ENCODE measurements around the gene C1QA. TPM values are rescaled to one million over a fixed set of nuclear protein-coding genes. Genes with fewer than 3 reads are reported as not detected.

C1QA gene
- total RNA-seq, 1 experiment from 2014 or later: 0.50 TPM

DNA sequence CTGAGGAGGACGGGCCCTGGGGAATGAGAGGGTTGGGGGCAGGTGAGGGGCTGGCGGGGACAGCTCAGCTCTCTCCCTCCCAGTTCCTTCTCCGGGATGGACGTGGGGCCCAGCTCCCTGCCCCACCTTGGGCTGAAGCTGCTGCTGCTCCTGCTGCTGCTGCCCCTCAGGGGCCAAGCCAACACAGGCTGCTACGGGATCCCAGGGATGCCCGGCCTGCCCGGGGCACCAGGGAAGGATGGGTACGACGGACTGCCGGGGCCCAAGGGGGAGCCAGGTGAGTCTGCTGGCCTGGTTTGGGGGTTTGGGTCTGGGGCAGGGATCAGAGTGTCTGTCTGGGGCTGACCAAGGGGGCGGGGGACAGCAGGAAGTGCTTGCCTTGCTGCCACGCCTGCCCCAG is 7.5 kb downstream of the C1QA start:
- 0 out of 2 replicates have a peak, but pooled peaks cover 4% of the 10 kb centered on the region for H3K27me3 Mint-ChIP-seq (ENCODE audit: low read depth)
- ATAC-seq (no peak), DNase-seq (ENCODE audit: low spot score) (no peak)
- H3K27ac Mint-ChIP-seq: no peak overlapping the region
- TF ChIP-seq, protein P1, sequence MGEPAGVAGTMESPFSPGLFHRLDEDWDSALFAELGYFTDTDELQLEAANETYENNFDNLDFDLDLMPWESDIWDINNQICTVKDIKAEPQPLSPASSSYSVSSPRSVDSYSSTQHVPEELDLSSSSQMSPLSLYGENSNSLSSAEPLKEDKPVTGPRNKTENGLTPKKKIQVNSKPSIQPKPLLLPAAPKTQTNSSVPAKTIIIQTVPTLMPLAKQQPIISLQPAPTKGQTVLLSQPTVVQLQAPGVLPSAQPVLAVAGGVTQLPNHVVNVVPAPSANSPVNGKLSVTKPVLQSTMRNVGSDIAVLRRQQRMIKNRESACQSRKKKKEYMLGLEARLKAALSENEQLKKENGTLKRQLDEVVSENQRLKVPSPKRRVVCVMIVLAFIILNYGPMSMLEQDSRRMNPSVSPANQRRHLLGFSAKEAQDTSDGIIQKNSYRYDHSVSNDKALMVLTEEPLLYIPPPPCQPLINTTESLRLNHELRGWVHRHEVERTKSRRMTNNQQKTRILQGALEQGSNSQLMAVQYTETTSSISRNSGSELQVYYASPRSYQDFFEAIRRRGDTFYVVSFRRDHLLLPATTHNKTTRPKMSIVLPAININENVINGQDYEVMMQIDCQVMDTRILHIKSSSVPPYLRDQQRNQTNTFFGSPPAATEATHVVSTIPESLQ (CRISPR knock-in tag; IDR thresholded peaks at IDR 0.05): no peak
- TF ChIP-seq, protein P2, sequence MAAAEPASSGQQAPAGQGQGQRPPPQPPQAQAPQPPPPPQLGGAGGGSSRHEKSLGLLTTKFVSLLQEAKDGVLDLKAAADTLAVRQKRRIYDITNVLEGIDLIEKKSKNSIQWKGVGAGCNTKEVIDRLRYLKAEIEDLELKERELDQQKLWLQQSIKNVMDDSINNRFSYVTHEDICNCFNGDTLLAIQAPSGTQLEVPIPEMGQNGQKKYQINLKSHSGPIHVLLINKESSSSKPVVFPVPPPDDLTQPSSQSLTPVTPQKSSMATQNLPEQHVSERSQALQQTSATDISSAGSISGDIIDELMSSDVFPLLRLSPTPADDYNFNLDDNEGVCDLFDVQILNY (CRISPR knock-in tag; IDR thresholded peaks at IDR 0.05): no peak
- TF ChIP-seq, protein P3, sequence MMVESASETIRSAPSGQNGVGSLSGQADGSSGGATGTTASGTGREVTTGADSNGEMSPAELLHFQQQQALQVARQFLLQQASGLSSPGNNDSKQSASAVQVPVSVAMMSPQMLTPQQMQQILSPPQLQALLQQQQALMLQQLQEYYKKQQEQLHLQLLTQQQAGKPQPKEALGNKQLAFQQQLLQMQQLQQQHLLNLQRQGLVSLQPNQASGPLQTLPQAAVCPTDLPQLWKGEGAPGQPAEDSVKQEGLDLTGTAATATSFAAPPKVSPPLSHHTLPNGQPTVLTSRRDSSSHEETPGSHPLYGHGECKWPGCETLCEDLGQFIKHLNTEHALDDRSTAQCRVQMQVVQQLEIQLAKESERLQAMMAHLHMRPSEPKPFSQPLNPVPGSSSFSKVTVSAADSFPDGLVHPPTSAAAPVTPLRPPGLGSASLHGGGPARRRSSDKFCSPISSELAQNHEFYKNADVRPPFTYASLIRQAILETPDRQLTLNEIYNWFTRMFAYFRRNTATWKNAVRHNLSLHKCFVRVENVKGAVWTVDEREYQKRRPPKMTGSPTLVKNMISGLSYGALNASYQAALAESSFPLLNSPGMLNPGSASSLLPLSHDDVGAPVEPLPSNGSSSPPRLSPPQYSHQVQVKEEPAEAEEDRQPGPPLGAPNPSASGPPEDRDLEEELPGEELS (CRISPR knock-in tag; IDR thresholded peaks at IDR 0.05): no peak
- H3K4me1 Mint-ChIP-seq: peaks cover 5% of the 10 kb centered on the region
- CTCF ChIA-PET: interaction anchor here (0.6 kb wide), 1 partner anchor 293 kb away, joined by 3 read pairs; no protein-coding TSS in a partner anchor
- H3K4me3 Mint-ChIP-seq: no peak overlapping the region
- no peaks in the 10 kb centered on the region for H3K36me3 Mint-ChIP-seq
- POLR2A ChIA-PET: interaction anchor here (0.6 kb wide), 1 partner anchor 112 kb away, joined by 3 read pairs; no protein-coding TSS in a partner anchor
- no peaks in the 10 kb centered on the region for H3K9me3 Mint-ChIP-seq

DNA sequence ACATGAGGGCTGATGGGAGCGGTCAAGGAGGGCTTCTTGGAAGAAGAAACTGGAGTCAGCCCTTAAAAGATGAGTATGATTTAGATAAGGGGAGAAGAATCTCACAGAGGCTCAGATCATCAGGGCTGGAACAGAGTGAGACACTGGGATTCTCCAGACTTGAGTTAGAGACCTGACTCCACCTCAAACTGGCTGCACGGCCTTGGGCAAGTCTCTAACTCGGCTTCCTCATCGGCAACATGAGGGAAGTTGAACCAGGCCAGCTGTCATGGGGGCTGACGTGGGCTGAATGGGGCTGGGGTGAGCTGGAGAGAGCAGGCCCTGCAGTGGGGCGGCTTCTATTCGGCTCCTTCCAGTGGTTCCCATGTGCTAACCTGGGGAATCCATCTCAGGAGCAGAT is 9.5 kb downstream of the C1QA start:
- no peaks in the 10 kb centered on the region for H3K36me3 Mint-ChIP-seq
- H3K9me3 Mint-ChIP-seq: no peaks in the 10 kb centered on the region
- ATAC-seq: no peak
- H3K27me3 Mint-ChIP-seq (ENCODE audit: low read depth): 0 out of 2 replicates have a peak, but pooled peaks cover 4% of the 10 kb centered on the region
- no peak for DNase-seq (ENCODE audit: low spot score)
- ChIA-PET CTCF (interaction anchor here (1.0 to 1.3 kb wide), 3 partner anchors 103 to 118 kb away, joined by 3 to 4 read pairs (median 3); no protein-coding TSS in a partner anchor), POLR2A (no interaction called here)
- H3K4me1 Mint-ChIP-seq: no peaks in the 10 kb centered on the region
- H3K27ac Mint-ChIP-seq: no peak overlapping the region
- TF ChIP-seq, protein P4, sequence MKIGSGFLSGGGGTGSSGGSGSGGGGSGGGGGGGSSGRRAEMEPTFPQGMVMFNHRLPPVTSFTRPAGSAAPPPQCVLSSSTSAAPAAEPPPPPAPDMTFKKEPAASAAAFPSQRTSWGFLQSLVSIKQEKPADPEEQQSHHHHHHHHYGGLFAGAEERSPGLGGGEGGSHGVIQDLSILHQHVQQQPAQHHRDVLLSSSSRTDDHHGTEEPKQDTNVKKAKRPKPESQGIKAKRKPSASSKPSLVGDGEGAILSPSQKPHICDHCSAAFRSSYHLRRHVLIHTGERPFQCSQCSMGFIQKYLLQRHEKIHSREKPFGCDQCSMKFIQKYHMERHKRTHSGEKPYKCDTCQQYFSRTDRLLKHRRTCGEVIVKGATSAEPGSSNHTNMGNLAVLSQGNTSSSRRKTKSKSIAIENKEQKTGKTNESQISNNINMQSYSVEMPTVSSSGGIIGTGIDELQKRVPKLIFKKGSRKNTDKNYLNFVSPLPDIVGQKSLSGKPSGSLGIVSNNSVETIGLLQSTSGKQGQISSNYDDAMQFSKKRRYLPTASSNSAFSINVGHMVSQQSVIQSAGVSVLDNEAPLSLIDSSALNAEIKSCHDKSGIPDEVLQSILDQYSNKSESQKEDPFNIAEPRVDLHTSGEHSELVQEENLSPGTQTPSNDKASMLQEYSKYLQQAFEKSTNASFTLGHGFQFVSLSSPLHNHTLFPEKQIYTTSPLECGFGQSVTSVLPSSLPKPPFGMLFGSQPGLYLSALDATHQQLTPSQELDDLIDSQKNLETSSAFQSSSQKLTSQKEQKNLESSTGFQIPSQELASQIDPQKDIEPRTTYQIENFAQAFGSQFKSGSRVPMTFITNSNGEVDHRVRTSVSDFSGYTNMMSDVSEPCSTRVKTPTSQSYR (CRISPR knock-in tag; IDR thresholded peaks at IDR 0.05): no peak
- no peak for TF ChIP-seq GABPB1 (CRISPR knock-in tag; IDR thresholded peaks at IDR 0.05)
- TF ChIP-seq NR2C2 (CRISPR knock-in tag; IDR thresholded peaks at IDR 0.05): no peak
- TF ChIP-seq, protein P5, sequence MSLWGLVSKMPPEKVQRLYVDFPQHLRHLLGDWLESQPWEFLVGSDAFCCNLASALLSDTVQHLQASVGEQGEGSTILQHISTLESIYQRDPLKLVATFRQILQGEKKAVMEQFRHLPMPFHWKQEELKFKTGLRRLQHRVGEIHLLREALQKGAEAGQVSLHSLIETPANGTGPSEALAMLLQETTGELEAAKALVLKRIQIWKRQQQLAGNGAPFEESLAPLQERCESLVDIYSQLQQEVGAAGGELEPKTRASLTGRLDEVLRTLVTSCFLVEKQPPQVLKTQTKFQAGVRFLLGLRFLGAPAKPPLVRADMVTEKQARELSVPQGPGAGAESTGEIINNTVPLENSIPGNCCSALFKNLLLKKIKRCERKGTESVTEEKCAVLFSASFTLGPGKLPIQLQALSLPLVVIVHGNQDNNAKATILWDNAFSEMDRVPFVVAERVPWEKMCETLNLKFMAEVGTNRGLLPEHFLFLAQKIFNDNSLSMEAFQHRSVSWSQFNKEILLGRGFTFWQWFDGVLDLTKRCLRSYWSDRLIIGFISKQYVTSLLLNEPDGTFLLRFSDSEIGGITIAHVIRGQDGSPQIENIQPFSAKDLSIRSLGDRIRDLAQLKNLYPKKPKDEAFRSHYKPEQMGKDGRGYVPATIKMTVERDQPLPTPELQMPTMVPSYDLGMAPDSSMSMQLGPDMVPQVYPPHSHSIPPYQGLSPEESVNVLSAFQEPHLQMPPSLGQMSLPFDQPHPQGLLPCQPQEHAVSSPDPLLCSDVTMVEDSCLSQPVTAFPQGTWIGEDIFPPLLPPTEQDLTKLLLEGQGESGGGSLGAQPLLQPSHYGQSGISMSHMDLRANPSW (CRISPR knock-in tag; conservative IDR thresholded peaks at IDR 0.05; ENCODE audit: low read depth): no peak
- TF ChIP-seq, protein P6, sequence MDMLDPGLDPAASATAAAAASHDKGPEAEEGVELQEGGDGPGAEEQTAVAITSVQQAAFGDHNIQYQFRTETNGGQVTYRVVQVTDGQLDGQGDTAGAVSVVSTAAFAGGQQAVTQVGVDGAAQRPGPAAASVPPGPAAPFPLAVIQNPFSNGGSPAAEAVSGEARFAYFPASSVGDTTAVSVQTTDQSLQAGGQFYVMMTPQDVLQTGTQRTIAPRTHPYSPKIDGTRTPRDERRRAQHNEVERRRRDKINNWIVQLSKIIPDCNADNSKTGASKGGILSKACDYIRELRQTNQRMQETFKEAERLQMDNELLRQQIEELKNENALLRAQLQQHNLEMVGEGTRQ (CRISPR knock-in tag; IDR thresholded peaks at IDR 0.05): no peak
- TF ChIP-seq JAZF1 (CRISPR knock-in tag; IDR thresholded peaks at IDR 0.05): no peak
- TF ChIP-seq, protein P7, sequence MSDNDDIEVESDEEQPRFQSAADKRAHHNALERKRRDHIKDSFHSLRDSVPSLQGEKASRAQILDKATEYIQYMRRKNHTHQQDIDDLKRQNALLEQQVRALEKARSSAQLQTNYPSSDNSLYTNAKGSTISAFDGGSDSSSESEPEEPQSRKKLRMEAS (CRISPR knock-in tag; IDR thresholded peaks at IDR 0.05): no peak
- TF ChIP-seq, protein P8, sequence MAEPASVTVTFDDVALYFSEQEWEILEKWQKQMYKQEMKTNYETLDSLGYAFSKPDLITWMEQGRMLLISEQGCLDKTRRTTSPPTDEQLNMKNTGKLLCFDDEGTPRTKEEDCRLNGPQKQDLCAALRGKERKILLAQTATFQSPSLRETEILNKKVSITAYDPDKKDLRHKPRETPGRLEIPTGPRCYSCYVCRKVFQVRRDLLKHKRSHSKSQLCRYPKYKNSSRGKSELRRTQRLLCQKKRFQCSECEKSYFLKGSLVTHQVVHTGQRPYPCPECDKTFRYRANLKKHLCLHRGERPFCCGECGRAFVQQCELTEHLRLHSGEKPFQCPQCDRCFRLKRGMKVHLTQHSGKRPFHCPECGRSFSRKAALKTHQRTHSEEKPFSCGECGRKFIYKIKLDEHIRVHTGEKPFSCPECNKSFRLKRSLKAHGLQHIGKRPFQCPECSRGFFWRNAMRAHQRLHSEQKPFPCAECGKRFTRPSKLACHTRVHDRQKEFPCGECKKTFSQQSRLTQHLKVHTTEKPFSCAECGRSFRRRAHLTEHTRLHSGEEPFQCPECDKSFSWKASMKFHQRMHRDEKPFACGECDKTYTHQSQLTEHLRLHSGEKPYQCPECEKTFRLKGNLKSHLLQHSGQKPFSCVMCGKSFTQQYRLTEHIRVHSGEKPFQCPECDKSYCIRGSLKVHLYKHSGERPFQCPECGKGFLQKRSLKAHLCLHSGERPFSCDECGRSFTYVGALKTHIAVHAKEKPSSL (CRISPR knock-in tag; conservative IDR thresholded peaks at IDR 0.05): no peak
- no peak for TF ChIP-seq MYBL2 (CRISPR knock-in tag; IDR thresholded peaks at IDR 0.05)
- TF ChIP-seq, protein P2 (CRISPR knock-in tag; IDR thresholded peaks at IDR 0.05): no peak
- TF ChIP-seq ZNF671 (CRISPR knock-in tag; IDR thresholded peaks at IDR 0.05): no peak
- no peak for TF ChIP-seq ZBTB21 (CRISPR knock-in tag; IDR thresholded peaks at IDR 0.05; ENCODE audit: borderline replicate concordance)
- no peak for TF ChIP-seq SMAD3 (CRISPR knock-in tag; IDR thresholded peaks at IDR 0.05; ENCODE audit: borderline replicate concordance)
- no peak overlapping the region for H3K4me3 Mint-ChIP-seq

Data from WTC11 (cell line).